NCI-H69 (cell line): ENCODE measurements around the gene TICAM2.

Source experiments
- DNase-seq: peaks from one replicate; lab custom pipeline; 2025; lab: John Stamatoyannopoulos, UW

Gene TICAM2

DNA sequence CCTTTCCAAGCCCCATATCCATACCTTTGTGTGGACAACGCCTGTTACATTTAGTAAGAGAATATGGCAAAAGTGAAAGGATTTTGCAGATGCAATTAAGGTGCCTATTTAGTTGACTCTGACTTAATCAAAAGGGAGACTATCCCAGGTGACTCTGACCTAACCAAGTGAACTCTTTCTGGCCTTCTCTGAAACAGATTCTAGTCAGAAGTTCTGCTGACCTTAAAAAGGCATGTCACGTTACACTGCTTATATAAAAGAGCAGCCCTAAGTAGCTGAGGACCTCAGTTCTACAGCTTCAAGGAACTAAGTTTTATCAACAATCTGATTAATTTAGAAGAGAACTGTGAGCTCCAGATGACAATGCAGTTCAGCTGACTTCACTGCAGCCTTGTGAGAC, 5.7 kb upstream of the TICAM2 start:
- no peak for DNase-seq

GRCh38 chr5:115605436-115605835, 3.2 kb upstream of the TICAM2 start:
- DNase-seq, result no peak

- DNase-seq, result peak; percentile 96
Observed at GRCh38 chr5:115602591-115603125, 379 bp upstream of the TICAM2 start.

DNA sequence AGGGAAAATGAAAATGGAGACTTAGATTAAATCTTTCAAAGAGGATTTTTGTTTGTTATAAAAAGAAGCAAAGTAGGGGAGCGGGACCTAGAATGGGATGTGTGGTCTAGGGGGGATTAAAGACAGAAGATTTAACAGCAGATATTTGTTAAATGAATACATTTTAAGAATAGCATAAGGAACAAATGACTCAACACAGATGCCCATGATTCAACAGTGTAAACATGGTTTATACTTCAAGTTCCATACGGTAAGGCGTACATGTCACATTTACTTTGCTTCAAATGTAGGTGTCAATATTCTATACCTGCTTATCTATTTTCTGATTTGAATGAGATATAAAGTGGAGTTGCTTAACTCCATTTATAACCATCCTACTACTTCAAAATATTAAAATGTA, 1.5 kb downstream of the TICAM2 start:
- no peak for DNase-seq

- no peak for DNase-seq
Observed at GRCh38 chr5:115599924-115600323, 2.4 kb downstream of the TICAM2 start.

GRCh38 chr5:115599502-115599901, 2.8 kb downstream of the TICAM2 start:
- peak; percentile 80 for DNase-seq

DNA sequence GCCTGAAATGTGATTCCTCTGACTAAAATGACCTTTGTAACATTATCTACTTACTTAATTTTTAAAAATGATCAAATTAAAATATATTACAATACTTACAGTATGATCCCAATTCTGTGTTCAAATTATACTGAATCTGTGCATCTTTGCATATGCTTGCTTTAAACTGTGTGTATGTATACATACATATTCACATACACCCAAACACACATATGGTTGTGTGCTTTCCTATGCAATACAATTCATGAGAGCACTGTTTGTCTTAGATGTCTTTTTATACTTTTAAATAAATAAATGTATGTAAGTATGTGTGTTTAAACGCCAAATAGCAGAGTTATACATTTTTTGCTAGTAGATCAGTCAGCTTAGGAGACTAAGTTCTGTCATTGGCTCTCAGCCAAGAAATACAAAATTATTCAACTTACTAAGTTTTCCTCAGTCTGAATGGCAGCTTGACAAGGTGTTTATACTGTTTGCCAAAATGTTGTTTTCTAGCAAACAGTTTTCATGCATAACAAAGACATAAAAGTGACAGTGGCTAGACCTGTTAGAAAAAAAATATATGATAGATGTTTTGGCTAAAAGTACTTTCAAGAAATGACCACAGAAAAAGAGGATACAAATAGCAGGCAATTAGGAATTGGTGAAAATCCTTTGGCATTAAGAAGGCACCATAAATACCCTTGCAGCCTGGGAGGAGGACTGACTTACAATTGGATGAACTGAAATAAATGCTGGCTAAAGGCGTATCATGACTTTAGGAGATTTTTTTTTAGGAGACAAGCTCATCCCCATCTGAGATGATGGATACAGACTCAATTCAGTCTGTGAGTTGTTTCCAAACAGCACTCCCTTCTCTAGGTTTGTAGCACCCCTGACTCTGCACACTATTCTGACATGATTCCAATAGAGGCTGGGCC, 7.9 kb downstream of the TICAM2 start:
- DNase-seq, result no peak

DNA sequence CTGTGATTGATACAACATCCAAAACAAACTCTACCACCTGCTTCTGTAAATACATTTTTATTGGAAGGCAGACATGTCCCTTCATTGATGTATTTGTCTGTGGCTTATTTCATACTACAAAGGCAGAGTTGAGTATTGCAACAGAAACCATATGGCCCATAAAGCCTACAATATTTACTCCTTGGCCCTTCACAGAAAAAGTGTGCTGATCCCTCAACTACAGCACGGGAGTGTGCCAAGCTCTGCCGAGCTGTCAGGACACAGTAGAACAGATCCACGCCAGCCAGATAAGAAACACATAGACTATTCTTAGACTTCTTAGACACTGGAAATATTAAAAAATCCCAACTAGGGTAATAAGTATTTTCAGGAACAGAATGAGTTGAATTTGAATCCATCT, 13.2 kb downstream of the TICAM2 start:
- peak; percentile 18 for DNase-seq

GRCh38 chr5:115588640-115589039, 13.6 kb downstream of the TICAM2 start:
- DNase-seq, result peak; percentile 44

DNA sequence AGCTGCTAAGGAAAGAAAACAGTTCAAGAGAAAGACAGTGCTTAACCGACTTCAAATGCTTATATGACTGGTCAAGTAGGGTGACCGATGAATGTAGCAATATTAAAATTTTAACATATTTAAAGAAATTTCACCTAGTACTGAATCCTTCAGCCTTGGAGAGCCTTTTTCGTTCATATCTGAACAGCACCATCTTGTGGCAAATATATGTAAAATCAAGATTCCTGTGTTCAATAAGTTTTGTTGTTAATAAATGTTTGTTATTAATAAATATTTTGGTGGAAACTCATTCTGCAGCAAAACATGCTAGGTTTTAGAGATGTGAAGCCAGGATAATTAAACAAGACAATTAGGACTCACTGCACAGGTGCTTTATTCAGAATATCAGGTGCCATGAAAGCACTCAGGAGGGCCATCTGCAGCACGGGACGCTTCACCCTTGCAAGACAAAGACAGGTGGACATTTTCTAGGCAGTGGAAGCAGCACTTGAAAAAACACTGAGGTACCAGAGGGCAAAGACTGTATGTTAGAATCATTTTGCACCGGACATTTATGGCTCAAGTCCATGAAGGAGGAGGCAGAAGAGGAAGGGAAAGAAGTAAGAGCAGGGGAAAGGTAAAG, 15.6 kb downstream of the TICAM2 start:
- DNase-seq, result peak; percentile 58

DNA sequence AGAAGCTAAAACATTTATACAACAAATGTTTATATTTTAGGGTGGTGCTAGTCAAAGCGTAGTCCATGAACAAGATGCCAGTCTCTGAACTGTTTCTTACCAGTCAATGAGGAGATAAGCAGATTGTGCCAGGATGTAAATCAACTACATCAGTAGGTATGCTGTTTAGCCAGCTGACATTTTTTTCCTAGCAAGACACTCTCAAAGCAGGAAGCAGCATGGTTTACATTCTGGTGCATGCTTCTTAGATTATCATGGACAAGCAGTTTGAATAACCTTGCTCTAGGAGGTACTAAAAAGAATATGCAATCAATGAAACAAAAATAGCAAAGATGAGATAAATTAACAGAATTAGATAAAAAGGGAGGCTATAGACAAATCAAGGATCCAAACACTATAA, 17.0 kb downstream of the TICAM2 start:
- DNase-seq, result no peak

GRCh38 chr5:115584501-115584900, 17.8 kb downstream of the TICAM2 start:
- no peak for DNase-seq

DNA sequence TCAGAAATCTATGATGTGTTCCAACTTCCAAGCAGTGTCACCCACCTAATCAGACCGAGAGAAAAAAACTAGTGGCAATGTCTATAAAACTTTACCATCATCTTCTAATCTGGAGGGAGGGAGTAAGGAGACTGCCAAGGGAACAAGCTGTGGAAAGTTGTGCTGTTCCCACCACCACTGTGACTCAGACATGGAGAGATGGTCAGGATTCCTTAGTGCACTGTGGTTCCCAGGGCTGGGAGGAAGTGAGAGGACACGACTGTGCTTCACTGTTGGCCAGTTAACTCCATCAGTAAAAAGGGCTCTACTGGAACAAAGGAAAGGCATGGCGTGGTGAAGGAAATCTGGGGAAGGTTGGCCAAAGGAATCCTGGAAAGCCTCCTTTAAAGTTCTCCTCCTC, 18.8 kb downstream of the TICAM2 start:
- no peak for DNase-seq

- DNase-seq, result no peak
Observed at GRCh38 chr5:115580941-115581340, 21.3 kb downstream of the TICAM2 start.

DNA sequence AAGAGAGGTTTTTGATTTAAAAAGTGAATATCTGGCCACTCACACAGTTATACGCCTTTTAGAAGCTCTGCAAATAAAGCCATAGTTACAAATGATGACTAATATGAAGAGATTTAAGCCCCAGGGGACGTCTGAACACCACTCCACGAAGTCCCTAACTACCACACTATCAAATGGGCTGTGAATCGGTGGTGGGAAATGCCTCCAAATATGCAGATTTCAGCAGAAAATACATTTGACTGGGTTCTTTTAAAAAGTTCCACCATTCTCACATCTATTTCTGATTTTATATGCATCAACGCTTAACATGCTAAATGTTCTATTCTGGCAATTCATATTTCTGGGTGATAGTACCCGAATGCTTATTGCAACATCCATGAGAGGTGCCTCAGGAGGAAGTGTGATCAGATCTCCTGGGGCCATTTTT, 22.5 kb downstream of the TICAM2 start:
- no peak for DNase-seq

GRCh38 chr5:115579216-115579615, 23.1 kb downstream of the TICAM2 start:
- peak; percentile 20 for DNase-seq

- DNase-seq, result no peak
Observed at GRCh38 chr5:115578657-115579056, 23.6 kb downstream of the TICAM2 start.

- DNase-seq, result no peak
Observed at GRCh38 chr5:115577741-115578140, 24.5 kb downstream of the TICAM2 start.

- DNase-seq, result no peak
Observed at GRCh38 chr5:115577329-115577728, 24.9 kb downstream of the TICAM2 start.

DNA sequence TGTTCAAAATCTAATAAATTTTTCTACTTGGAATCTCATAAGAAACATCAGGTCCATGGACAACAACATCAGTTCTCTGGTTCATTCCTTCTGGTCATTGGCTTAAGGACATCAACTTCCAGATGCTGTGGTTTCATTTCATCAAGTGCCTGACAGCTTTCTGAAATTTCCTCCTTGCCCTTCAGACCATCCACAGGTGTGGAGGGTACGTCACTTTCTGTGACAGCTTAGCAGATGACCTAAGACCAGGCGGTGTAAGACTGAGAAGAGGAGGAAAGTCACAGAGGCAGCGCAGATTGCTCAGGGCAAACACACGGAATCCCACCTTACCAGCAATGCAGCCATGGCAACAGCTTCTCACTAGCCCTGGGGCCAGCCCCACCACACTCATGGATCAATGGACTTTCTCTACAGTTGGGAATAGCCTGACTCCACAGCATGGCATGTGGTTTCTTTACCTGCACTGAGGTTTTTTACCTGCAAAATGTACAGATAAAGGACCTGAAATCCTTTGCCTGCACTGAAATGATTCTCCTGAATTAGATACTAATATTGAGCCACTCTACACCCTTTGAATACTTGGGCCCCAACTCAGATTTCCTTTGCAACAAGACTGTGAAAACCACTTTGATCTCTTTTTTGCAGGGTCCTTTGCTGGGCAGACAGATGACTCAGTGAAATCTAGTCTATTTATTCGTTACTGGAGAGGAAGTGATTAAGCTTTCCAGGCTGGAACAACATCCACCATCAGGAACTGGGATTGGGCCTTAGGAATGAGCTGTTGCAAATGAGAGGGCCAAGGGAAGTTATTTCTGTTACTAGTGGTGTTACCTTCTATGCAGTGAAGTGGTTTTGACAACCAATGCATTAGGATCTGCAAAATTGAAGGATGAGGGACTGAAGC, 26.9 kb downstream of the TICAM2 start:
- DNase-seq, result no peak

- peak; percentile 41 for DNase-seq
Observed at GRCh38 chr5:115573133-115573532, 29.1 kb downstream of the TICAM2 start.

DNA sequence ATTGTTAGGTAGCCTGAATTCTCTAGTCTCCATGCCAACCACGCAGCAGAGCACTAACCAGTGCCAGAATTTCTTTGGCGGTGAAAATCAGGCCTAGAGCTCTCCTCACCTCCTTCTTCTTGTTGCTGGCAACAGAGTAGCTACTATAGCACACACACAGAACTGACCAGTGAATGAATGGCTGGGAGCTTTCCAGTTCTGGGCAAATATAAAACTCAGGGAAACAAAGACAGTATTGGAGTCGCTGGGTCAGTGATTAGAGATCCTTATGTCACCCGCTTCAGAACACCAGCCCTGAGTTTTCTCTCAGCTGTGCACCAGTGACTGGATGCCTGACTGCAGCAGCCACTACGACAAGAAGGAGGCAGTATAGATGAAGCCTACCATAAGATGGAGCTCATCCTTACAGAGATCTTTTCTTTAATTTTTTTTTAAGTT, 30.8 kb downstream of the TICAM2 start:
- no peak for DNase-seq
